Panc1 (cell line): ENCODE results near the gene TSPAN17.

ENCODE experiments used
- POLR2AphosphoS5 ChIP-seq: IDR thresholded peaks from 2 replicates; pipeline ENCODE4 v1.6.1; 2012; ENCODE audit warnings: mild to moderate bottlenecking, low read depth, low read length, moderate library complexity
- TF ChIP-seq, protein P1 (sequence below): fragments of 450-650 bp; IDR thresholded peaks from 2 replicates; pipeline ENCODE4 v1.5.1; 2017; ENCODE audit warnings: mild to moderate bottlenecking

DNA sequence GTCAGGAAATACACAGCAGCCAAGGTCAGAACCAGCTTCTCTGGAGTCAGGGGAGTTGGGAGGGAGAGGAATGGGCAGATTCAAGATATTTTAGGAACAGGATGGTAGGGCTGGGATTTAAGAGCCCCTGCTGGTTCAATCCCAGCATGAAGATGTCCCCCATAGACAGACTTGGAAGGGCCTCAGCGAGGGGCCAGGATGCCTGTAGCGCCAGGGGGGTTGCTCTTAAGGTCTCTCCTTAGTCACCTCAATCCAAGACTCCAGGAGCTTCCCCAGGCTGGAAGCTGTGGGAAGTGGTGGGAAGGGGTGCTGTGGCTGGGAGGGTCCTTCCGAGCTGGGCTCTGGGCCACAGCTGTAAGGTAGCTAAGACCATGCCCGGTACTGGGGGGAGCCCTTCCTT is 8.1 kb upstream of the TSPAN17 start:
- TF ChIP-seq, protein P1, sequence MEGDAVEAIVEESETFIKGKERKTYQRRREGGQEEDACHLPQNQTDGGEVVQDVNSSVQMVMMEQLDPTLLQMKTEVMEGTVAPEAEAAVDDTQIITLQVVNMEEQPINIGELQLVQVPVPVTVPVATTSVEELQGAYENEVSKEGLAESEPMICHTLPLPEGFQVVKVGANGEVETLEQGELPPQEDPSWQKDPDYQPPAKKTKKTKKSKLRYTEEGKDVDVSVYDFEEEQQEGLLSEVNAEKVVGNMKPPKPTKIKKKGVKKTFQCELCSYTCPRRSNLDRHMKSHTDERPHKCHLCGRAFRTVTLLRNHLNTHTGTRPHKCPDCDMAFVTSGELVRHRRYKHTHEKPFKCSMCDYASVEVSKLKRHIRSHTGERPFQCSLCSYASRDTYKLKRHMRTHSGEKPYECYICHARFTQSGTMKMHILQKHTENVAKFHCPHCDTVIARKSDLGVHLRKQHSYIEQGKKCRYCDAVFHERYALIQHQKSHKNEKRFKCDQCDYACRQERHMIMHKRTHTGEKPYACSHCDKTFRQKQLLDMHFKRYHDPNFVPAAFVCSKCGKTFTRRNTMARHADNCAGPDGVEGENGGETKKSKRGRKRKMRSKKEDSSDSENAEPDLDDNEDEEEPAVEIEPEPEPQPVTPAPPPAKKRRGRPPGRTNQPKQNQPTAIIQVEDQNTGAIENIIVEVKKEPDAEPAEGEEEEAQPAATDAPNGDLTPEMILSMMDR, result no peak
- no peak for TF ChIP-seq POLR2AphosphoS5
